Gastroesophageal sphincter (tissue), 4 donors: ENCODE results near the gene C19orf47. TPM values are rescaled to one million over a fixed set of nuclear protein-coding genes. Genes with fewer than 3 reads are reported as not detected.

Source experiments
- ATAC-seq: fragments of 150-250 bp; one replicate; pipeline ENCODE4 v1.9.1; 2016; ENCODE audit warnings: mild to moderate bottlenecking, moderate library complexity
- H3K27ac ChIP-seq, 4 donors: fragments of 200-600 bp; sonication (generic) in 3 of 4; 1 replicate in 3 of 4; 2 replicates in 1 of 4; pipeline ENCODE4 v1.5.1; 2016 to 2019
- H3K27me3 ChIP-seq: fragments of 200-600 bp; sonication (generic); one replicate; pipeline ENCODE4 v1.5.1; 2019
- H3K36me3 ChIP-seq, 2 donors: fragments of 200-600 bp; sonication (generic); one replicate each; pipeline ENCODE4 v1.5.1; 2019; ENCODE audit warnings: control low read depth in 1 of 2
- H3K4me1 ChIP-seq, 3 donors: fragments of 200-600 bp; sonication (generic); 1 replicate in 2 of 3; 2 replicates in 1 of 3; pipeline ENCODE4 v1.5.1; 2016 to 2019; ENCODE audit warnings: control low read depth in 2 of 3
- H3K4me3 ChIP-seq, 2 donors: fragments of 200-600 bp; sonication (generic); one replicate each; pipeline ENCODE4 v1.5.1; 2019; ENCODE audit warnings: mild to moderate bottlenecking in 1 of 2, moderate library complexity in 1 of 2
- H3K9me3 ChIP-seq, 3 donors: fragments of 200-600 bp; sonication (generic); one replicate each; pipeline ENCODE4 v1.5.1; 2017 to 2019; ENCODE audit warnings: control low read depth in 2 of 3
- EP300 ChIP-seq: sonication (generic); formaldehyde crosslinking; IDR thresholded peaks from one replicate; pipeline ENCODE4 v1.6.1; 2017; ENCODE audit warnings: antibody characterized with exemption, mild to moderate bottlenecking
- POLR2A ChIP-seq, 2 donors: fragments of 450-650 bp; IDR thresholded peaks; one replicate each; pipeline ENCODE4 v1.6.1; 2017; ENCODE audit warnings: antibody characterized with exemption in 2 of 2, mild to moderate bottlenecking in 2 of 2, moderate library complexity in 1 of 2
- POLR2AphosphoS5 ChIP-seq: sonication (generic); formaldehyde crosslinking; IDR thresholded peaks from one replicate; pipeline ENCODE4 v1.6.1; 2017; ENCODE audit warnings: antibody characterized with exemption
- WGBS, 2 donors: methylation state at CpG; one replicate each; pipeline ENCODE4 v1.1.5; 2018; ENCODE audit warnings: low coverage in 1 of 2; 5-methylcytosine and 5-hydroxymethylcytosine counted together
- total RNA-seq, 4 donors: library from RNA; depleted of rRNA; stranded (reverse); fragments of >200 nt; gene quantifications; one replicate each; pipeline ENCODE4 v1.1.0, GENCODE V29; 2016
- TF ChIP-seq, protein P1 (sequence below), 4 experiments: fragments of 200-600 bp in 2 of 4; fragments of 450-650 bp in 2 of 4; sonication (generic) in 1 of 4; IDR thresholded peaks; one replicate each; pipeline ENCODE4 v1.5.1; 2017 to 2019; ENCODE audit warnings: antibody characterized with exemption in 4 of 4, mild to moderate bottlenecking in 2 of 4, moderate library complexity in 2 of 4

C19orf47 gene
- total RNA-seq, 4 donors from 2014 or later = 10.0 to 29.7 (median 19.2) TPM

DNA sequence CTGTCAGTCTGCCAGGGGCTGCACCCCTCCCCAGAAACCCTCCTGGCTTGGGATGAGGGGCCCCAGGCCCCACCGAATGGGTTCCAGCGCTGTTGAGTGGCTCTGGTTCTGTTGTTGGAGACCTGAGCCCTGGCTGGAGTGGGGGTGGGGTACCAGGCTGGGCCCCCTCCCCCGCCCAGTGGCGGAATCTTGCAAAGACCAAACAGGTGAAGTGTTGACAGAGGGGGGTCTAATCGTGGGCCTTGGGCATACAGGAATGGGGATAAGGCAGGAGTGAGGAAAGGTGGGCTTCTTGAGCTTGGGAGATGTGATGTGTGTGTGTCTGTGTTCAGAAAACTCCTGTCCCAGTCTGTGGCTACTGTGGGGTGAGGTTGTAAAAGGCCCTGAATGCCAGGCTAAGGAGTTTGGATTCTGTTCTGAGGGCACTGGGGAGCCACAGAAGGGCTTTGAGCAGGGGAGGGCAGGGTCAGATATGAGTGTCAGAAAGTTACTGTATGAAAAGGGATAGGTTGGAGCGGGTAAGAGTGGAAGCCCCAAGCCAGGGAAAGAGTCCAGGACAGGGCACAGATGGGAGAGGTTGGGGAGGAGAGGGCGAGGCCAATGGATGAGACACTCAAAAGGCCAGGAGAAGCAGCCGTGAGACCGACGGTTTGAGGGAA, 42.0 kb upstream of the C19orf47 start, which contains the start of gene HIPK4:
Gene HIPK4 (minus strand): TSS at position 98 of the 659 bp plus-strand sequence. CDS start 279 bp downstream, outside the sequence.
- Histone ChIP-seq H3K27me3 (no peaks in the 10 kb centered on the region), H3K36me3 (no peaks in the 10 kb centered on the region), H3K9me3 (no peaks in the 10 kb centered on the region), H3K4me1 (no peaks in the 10 kb centered on the region), H3K27ac (no peak within 1 kb of the TSS), H3K4me3 (no peak within 1 kb of the TSS)
- WGBS, 2 donors = 85 to 94% methylated on average over 5 of the region's 10 CpGs
- no peak for ATAC-seq
- TF ChIP-seq POLR2A (IDR thresholded peaks at IDR 0.05) = no peak

DNA sequence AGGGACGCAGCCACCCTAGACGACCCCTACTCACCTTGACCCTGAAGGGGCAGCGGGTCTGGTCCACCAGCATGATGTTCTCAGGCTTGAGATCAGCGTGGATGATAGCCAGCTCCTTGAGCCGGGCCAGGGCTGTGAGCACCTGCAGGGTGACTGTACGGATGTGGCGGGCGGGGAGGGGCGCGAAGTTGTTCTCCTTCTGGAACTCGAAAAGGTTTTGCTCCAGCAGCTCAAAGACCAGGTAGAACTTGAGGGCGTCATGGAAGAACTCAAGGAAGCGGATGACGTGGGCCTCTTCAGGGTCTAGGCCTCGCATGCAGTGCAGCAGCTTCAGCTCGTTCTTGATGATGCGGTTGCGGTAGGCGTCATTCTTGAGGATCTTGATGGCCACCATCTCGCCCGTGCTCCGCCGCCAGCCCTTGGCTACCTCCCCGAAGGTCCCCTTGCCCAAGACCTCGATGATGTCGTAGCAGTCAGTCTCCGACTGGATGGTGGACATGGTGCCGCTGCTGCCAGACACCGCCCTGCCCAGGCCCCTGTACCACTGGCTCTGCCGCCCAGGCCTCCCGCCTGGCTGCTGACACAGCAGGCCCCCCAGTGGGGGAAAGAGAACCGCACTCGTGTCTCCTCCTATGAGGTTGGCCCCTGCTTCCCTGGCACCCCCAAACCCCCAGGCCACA, 41.3 kb upstream of the C19orf47 start:
- H3K27me3 ChIP-seq = no peaks in the 10 kb centered on the region
- 92% methylated on average over 9 to 12 of the region's 33 CpGs for WGBS, 2 donors
- no peaks in the 10 kb centered on the region for H3K36me3 ChIP-seq
- no peak for ATAC-seq
- H3K27ac ChIP-seq = no peak overlapping the region
- H3K4me1 ChIP-seq = no peaks in the 10 kb centered on the region
- H3K9me3 ChIP-seq = no peaks in the 10 kb centered on the region
- no peak for TF ChIP-seq POLR2A (IDR thresholded peaks at IDR 0.05)
- no peak for TF ChIP-seq EP300
- TF ChIP-seq POLR2AphosphoS5 = no peak
- TF ChIP-seq, protein P1, sequence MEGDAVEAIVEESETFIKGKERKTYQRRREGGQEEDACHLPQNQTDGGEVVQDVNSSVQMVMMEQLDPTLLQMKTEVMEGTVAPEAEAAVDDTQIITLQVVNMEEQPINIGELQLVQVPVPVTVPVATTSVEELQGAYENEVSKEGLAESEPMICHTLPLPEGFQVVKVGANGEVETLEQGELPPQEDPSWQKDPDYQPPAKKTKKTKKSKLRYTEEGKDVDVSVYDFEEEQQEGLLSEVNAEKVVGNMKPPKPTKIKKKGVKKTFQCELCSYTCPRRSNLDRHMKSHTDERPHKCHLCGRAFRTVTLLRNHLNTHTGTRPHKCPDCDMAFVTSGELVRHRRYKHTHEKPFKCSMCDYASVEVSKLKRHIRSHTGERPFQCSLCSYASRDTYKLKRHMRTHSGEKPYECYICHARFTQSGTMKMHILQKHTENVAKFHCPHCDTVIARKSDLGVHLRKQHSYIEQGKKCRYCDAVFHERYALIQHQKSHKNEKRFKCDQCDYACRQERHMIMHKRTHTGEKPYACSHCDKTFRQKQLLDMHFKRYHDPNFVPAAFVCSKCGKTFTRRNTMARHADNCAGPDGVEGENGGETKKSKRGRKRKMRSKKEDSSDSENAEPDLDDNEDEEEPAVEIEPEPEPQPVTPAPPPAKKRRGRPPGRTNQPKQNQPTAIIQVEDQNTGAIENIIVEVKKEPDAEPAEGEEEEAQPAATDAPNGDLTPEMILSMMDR (IDR thresholded peaks at IDR 0.05) = no peak
- H3K4me3 ChIP-seq = no peak overlapping the region

DNA sequence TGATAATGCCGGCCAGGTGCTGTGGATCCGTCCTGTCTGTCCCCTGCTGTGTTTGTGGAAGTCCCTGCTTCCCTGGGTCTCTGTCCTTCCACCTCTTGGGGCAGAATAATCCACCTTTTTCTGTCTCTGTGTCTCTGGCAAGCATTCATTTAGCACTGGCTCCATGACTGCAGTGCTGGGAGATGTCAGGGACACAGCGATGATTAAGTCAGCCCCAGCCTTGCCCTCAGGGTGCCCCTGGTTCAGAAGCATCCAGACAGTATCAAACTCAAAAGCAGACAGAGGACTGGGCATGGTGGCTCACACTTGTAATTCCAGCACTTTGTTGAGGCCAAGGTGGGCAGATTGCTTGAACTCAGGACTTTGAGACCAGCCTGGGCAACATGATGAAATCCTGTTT, 40.3 kb upstream of the C19orf47 start:
- H3K4me3 ChIP-seq = no peak overlapping the region
- TF ChIP-seq EP300 (no peak), POLR2AphosphoS5 (no peak), POLR2A (IDR thresholded peaks at IDR 0.05) (no peak)
- TF ChIP-seq, protein P1 (IDR thresholded peaks at IDR 0.05) = no peak

DNA sequence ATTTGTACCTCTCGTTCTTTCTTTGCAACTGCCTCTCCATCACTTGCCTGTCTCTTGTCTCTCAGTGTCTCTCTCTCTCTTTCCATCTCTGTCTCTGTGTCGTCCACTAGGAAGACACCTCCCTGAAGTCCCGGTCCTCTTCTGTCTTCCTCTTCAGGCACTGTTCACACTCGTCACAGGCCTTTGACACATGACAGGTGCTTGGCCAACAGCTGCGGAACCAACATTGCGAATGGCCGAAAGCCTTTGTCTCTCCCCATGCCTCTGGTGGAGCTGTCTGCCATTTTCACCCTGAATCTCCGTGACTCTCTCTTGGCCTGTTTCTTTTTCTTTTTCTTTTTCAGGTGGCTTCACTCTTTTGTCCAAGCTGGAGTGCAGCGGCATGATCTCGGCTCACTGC, 39.0 kb upstream of the C19orf47 start:
- H3K4me3 ChIP-seq = no peak overlapping the region
- no peaks in the 10 kb centered on the region for H3K36me3 ChIP-seq
- no peaks in the 10 kb centered on the region for H3K9me3 ChIP-seq
- no peaks in the 10 kb centered on the region for H3K4me1 ChIP-seq
- TF ChIP-seq, protein P1 (IDR thresholded peaks at IDR 0.05) = no peak
- no peak for TF ChIP-seq POLR2A (IDR thresholded peaks at IDR 0.05)
- TF ChIP-seq EP300 = no peak
- TF ChIP-seq POLR2AphosphoS5 = no peak
- H3K27me3 ChIP-seq = no peaks in the 10 kb centered on the region
- WGBS, 2 donors = 92% methylated on average over 6 to 10 of the region's 10 CpGs
- no peak for ATAC-seq
- H3K27ac ChIP-seq = no peak overlapping the region

More for the DNA sequence above, 40.3 kb upstream of the C19orf47 start:
- Histone ChIP-seq H3K9me3 (no peaks in the 10 kb centered on the region), H3K36me3 (no peaks in the 10 kb centered on the region), H3K27me3 (no peaks in the 10 kb centered on the region), H3K4me1 (no peaks in the 10 kb centered on the region), H3K27ac (no peak overlapping the region)
- no peak for ATAC-seq
- 100% methylated on average over 1 of the region's 3 CpGs; no CpG with 5 or more reads in 1 of the 2 donors for WGBS, 2 donors

DNA sequence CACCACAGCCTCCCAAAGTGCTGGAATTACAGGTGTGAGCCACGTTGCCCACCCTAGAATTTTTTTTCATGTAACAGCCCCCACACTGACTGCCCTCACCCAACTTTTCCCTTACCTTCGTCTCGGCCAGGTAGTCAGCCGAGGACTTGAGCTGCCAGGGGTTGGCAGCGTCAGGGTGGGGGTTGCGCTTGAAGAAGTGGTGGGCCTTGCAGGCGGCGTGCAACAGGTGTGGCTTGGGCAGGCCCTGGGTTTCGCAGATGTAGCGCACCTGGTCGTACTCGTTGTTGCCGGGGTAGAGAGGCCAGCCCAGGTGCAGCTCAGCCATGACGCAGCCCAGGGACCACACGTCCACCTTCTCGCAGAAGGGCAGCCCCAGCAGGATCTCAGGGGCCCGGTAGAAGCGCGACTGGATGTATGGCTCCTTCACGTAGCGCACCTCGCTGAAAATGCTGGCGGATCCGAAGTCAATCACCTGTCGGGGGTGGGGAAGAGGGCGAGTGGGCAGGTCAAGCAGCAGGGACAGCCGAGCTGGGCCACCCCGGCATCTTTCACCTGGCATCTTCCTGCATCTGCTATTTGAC, 35.6 kb upstream of the C19orf47 start:
- peaks cover 0 to 23% of the 10 kb centered on the region in 2 donors for H3K36me3 ChIP-seq
- no peak overlapping the region for H3K27ac ChIP-seq
- no peak overlapping the region for H3K4me3 ChIP-seq
- H3K4me1 ChIP-seq = no peaks in the 10 kb centered on the region
- no peaks in the 10 kb centered on the region for H3K9me3 ChIP-seq
- ATAC-seq = no peak
- no peaks in the 10 kb centered on the region for H3K27me3 ChIP-seq
- WGBS, 2 donors = 53 to 74% methylated on average over 3 to 13 of the region's 28 CpGs
- no peak for TF ChIP-seq POLR2AphosphoS5
- TF ChIP-seq POLR2A (IDR thresholded peaks at IDR 0.05) = no peak
- TF ChIP-seq, protein P1 (IDR thresholded peaks at IDR 0.05) = no peak
- no peak for TF ChIP-seq EP300
